IPS DF 6.9 (cell line): ENCODE measurements around the gene OR1F1.

ENCODE experiments used
- DNase-seq: peaks from one replicate; pipeline ENCODE4 v3.0.0-alpha.2; 2013; ENCODE audit warnings: low read depth, low spot score
- H3K27ac ChIP-seq: one replicate; pipeline ENCODE4 v1.5.1; 2013; ENCODE audit warnings: low read length, control low read depth
- H3K27me3 ChIP-seq: 2 replicates; pipeline ENCODE4 v1.6.1; 2013; ENCODE audit warnings: mild to moderate bottlenecking, low read length; ENCODE audit not compliant: control insufficient read depth, insufficient read depth
- H3K36me3 ChIP-seq: 2 replicates; pipeline ENCODE4 v1.6.1; 2013; ENCODE audit warnings: low read length; ENCODE audit not compliant: control insufficient read depth, insufficient read depth
- H3K4me1 ChIP-seq: 2 replicates; pipeline ENCODE4 v1.6.1; 2013; ENCODE audit warnings: low read length; ENCODE audit not compliant: control insufficient read depth, insufficient read depth
- H3K4me3 ChIP-seq: 2 replicates; pipeline ENCODE4 v1.5.1; 2013; ENCODE audit warnings: mild to moderate bottlenecking, low read length
- H3K9me3 ChIP-seq: 2 replicates; pipeline ENCODE4 v1.6.1; 2013; ENCODE audit warnings: low read length, inconsistent platforms; ENCODE audit not compliant: control insufficient read depth, insufficient read depth
- WGBS: extraction: QIAGEN DNeasy Blood & Tissue Kit; methylation state at CpG from one replicate; pipeline ENCODE4 v1.1.7; 2013; ENCODE audit warnings: mixed read lengths, missing lambda C conversion rate; ENCODE audit not compliant: insufficient read length, insufficient coverage; 5-methylcytosine and 5-hydroxymethylcytosine counted together

OR1F1 gene

GRCh38 chr16:3150346-3151218, 37.4 kb upstream of the OR1F1 start:
- no CpG with 5 or more reads among the region's 62 CpGs for WGBS

GRCh38 chr16:3152027-3152276, 36.1 kb upstream of the OR1F1 start:
- Histone ChIP-seq H3K27ac (no peak overlapping the region), H3K4me3 (peak overlapping the region; percentile 60; the same call in 1 of the 2 replicates), H3K4me1 (0 out of 2 replicates have a peak, but pooled peaks cover 1% of the 10 kb centered on the region), H3K27me3 (peaks cover 8% of the 10 kb centered on the region; the same call in 1 of the 2 replicates), H3K36me3 (no peaks in the 10 kb centered on the region; the same call in 1 of the 2 replicates), H3K9me3 (no peaks in the 10 kb centered on the region)
- WGBS, result no CpG with 5 or more reads among the region's 15 CpGs
- no peak for DNase-seq

More at GRCh38 chr16:3150346-3151218, 37.4 kb upstream of the OR1F1 start:
- Histone ChIP-seq H3K9me3 (no peaks in the 10 kb centered on the region), H3K36me3 (no peaks in the 10 kb centered on the region; the same call in 1 of the 2 replicates), H3K27me3 (peaks cover 8% of the 10 kb centered on the region; the same call in 1 of the 2 replicates), H3K4me3 (peak overlapping the region; percentile 69), H3K4me1 (0 out of 2 replicates have a peak, but pooled peaks cover 1% of the 10 kb centered on the region), H3K27ac (no peak overlapping the region)
- no peak for DNase-seq

GRCh38 chr16:3152277-3152990, 35.6 kb upstream of the OR1F1 start:
- DNase-seq, result no peak

GRCh38 chr16:3152991-3153368, 35.0 kb upstream of the OR1F1 start:
- H3K36me3 ChIP-seq, result no peaks in the 10 kb centered on the region; the same call in 1 of the 2 replicates
- no peak overlapping the region for H3K27ac ChIP-seq
- no CpG with 5 or more reads among the region's 8 CpGs for WGBS
- peaks cover 1% of the 10 kb centered on the region for H3K4me1 ChIP-seq
- no peaks in the 10 kb centered on the region for H3K9me3 ChIP-seq
- no peak overlapping the region for H3K4me3 ChIP-seq
- peaks cover 11% of the 10 kb centered on the region; the same call in 1 of the 2 replicates for H3K27me3 ChIP-seq
- no peak for DNase-seq

More at GRCh38 chr16:3152277-3152990, 35.6 kb upstream of the OR1F1 start:
- Histone ChIP-seq H3K4me3 (peak overlapping the region; percentile 60; the same call in 1 of the 2 replicates), H3K27ac (no peak overlapping the region), H3K36me3 (no peaks in the 10 kb centered on the region; the same call in 1 of the 2 replicates), H3K9me3 (no peaks in the 10 kb centered on the region), H3K27me3 (peaks cover 8% of the 10 kb centered on the region; the same call in 1 of the 2 replicates), H3K4me1 (peaks cover 1% of the 10 kb centered on the region; the same call in 1 of the 2 replicates)
- WGBS, result no CpG with 5 or more reads among the region's 42 CpGs

- WGBS, result no CpG with 5 or more reads among the region's 2 CpGs
- H3K27ac ChIP-seq, result no peak overlapping the region
- H3K36me3 ChIP-seq, result no peaks in the 10 kb centered on the region
- H3K9me3 ChIP-seq, result no peaks in the 10 kb centered on the region
- H3K4me3 ChIP-seq, result no peak overlapping the region
- H3K27me3 ChIP-seq, result peaks cover 3% of the 10 kb centered on the region; the same call in 1 of the 2 replicates
- DNase-seq, result no peak
- H3K4me1 ChIP-seq, result peaks cover 1% of the 10 kb centered on the region
These were observed 32.8 kb upstream of the OR1F1 start for GRCh38 chr16:3155181-3155580.

- no peaks in the 10 kb centered on the region for H3K36me3 ChIP-seq
- no peak overlapping the region for H3K4me3 ChIP-seq
- peaks cover 1% of the 10 kb centered on the region for H3K4me1 ChIP-seq
- H3K27me3 ChIP-seq, result peaks cover 3% of the 10 kb centered on the region; the same call in 1 of the 2 replicates
- no peaks in the 10 kb centered on the region for H3K9me3 ChIP-seq
- WGBS, result no CpG with 5 or more reads among the region's 3 CpGs
- no peak for DNase-seq
- H3K27ac ChIP-seq, result no peak overlapping the region
These were observed 32.0 kb upstream of the OR1F1 start for GRCh38 chr16:3155972-3156371.

GRCh38 chr16:3157229-3158025, 30.6 kb upstream of the OR1F1 start:
- DNase-seq, result no peak
- Histone ChIP-seq H3K27ac (no peak overlapping the region), H3K4me3 (peak overlapping the region; percentile 80), H3K4me1 (no peaks in the 10 kb centered on the region; the same call in none of the 2 replicates), H3K27me3 (peaks cover 3% of the 10 kb centered on the region; the same call in 1 of the 2 replicates), H3K36me3 (no peaks in the 10 kb centered on the region), H3K9me3 (no peaks in the 10 kb centered on the region)
- no CpG with 5 or more reads among the region's 59 CpGs for WGBS

- H3K36me3 ChIP-seq, result no peaks in the 10 kb centered on the region
- no peaks in the 10 kb centered on the region; the same call in none of the 2 replicates for H3K4me1 ChIP-seq
- WGBS, result no CpG with 5 or more reads among the region's 27 CpGs
- peaks cover 3% of the 10 kb centered on the region; the same call in 1 of the 2 replicates for H3K27me3 ChIP-seq
- H3K4me3 ChIP-seq, result peak overlapping the region; percentile 80
- no peak overlapping the region for H3K27ac ChIP-seq
- H3K9me3 ChIP-seq, result no peaks in the 10 kb centered on the region
- DNase-seq, result no peak
These were observed 29.9 kb upstream of the OR1F1 start for GRCh38 chr16:3158026-3158509.

- Histone ChIP-seq H3K27me3 (peaks cover 3% of the 10 kb centered on the region; the same call in 1 of the 2 replicates), H3K27ac (no peak overlapping the region), H3K4me1 (no peaks in the 10 kb centered on the region; the same call in none of the 2 replicates), H3K36me3 (no peaks in the 10 kb centered on the region), H3K4me3 (peak overlapping the region; percentile 82), H3K9me3 (no peaks in the 10 kb centered on the region)
- DNase-seq, result no peak
- WGBS, result no CpG with 5 or more reads among the region's 70 CpGs
These were observed 29.3 kb upstream of the OR1F1 start for GRCh38 chr16:3158510-3159314.
